ENCODE data around the gene FOXM1. TPM values are rescaled to one million over a fixed set of nuclear protein-coding genes. Genes with fewer than 3 reads are reported as not detected.

FOXM1 gene
- total RNA-seq, 1 experiment from 2014 or later, result 200 TPM

GRCh38 chr12:2832550-2833127 is 44.3 kb downstream of the FOXM1 start:
- no peak overlapping the region for H3K27ac ChIP-seq (ENCODE audit: low read depth, low read length, poor library complexity, severe bottlenecking)
- CTCF ChIA-PET, result no interaction called here
- TF ChIP-seq EZH2 (IDR thresholded peaks at IDR 0.05; ENCODE audit: borderline replicate concordance, low read depth, low read length, poor library complexity, severe bottlenecking) (no peak), CTCF (conservative IDR thresholded peaks at IDR 0.05; ENCODE audit: low read depth, low read length) (no peak)
- intact Hi-C loops (cut with micrococcal nuclease; ENCODE audit: unreplicated experiment), result no loop called here
- no peak for DNase-seq (ENCODE audit: low spot score)
- H3K27me3 ChIP-seq (replicated peaks; ENCODE audit: insufficient read depth, low read depth, low read length, poor library complexity), result no peaks in the 10 kb centered on the region
- POLR2A ChIA-PET (ENCODE audit: low non-redundant PET), result no interaction called here
- H3K4me1 ChIP-seq (ENCODE audit: insufficient read depth, low read length, poor library complexity, severe bottlenecking), result peaks cover 16% of the 10 kb centered on the region
- BruUV-seq (replicated peaks), result no TSS peak
- H3K36me3 ChIP-seq (ENCODE audit: insufficient read depth, low read length, poor library complexity, severe bottlenecking), result no peaks in the 10 kb centered on the region
- H3K4me3 ChIP-seq (ENCODE audit: low read depth, low read length, poor library complexity, severe bottlenecking), result no peak overlapping the region
- H3K9me3 ChIP-seq (ENCODE audit: low read depth, low read length, poor library complexity, severe bottlenecking), result no peaks in the 10 kb centered on the region

GRCh38 chr12:2829275-2829674 is 47.7 kb downstream of the FOXM1 start:
- ChIA-PET CTCF (no interaction called here), POLR2A (ENCODE audit: low non-redundant PET) (interaction anchor here (0.7 kb wide), 1 partner anchor 95 kb away, joined by 3 read pairs; no protein-coding TSS in a partner anchor)
- intact Hi-C loops (cut with micrococcal nuclease; ENCODE audit: unreplicated experiment), result no loop called here
- peaks cover 2% of the 10 kb centered on the region for H3K36me3 ChIP-seq (ENCODE audit: insufficient read depth, low read length, poor library complexity, severe bottlenecking)
- H3K27me3 ChIP-seq (replicated peaks; ENCODE audit: insufficient read depth, low read depth, low read length, poor library complexity), result no peaks in the 10 kb centered on the region
- no peak overlapping the region for H3K27ac ChIP-seq (ENCODE audit: low read depth, low read length, poor library complexity, severe bottlenecking)
- no peak for TF ChIP-seq CTCF (conservative IDR thresholded peaks at IDR 0.05; ENCODE audit: low read depth, low read length)
- no peak for TF ChIP-seq EZH2 (IDR thresholded peaks at IDR 0.05; ENCODE audit: borderline replicate concordance, low read depth, low read length, poor library complexity, severe bottlenecking)
- H3K9me3 ChIP-seq (ENCODE audit: low read depth, low read length, poor library complexity, severe bottlenecking), result no peaks in the 10 kb centered on the region
- no peak for DNase-seq (ENCODE audit: low spot score)
- H3K4me1 ChIP-seq (ENCODE audit: insufficient read depth, low read length, poor library complexity, severe bottlenecking), result peaks cover 11% of the 10 kb centered on the region
- no TSS peak for BruUV-seq (replicated peaks)
- no peak overlapping the region for H3K4me3 ChIP-seq (ENCODE audit: low read depth, low read length, poor library complexity, severe bottlenecking)

- H3K27me3 ChIP-seq (replicated peaks; ENCODE audit: insufficient read depth, low read depth, low read length, poor library complexity), result no peaks in the 10 kb centered on the region
- ChIA-PET POLR2A (ENCODE audit: low non-redundant PET) (no interaction called here), CTCF (no interaction called here)
- peaks cover 16% of the 10 kb centered on the region for H3K36me3 ChIP-seq (ENCODE audit: insufficient read depth, low read length, poor library complexity, severe bottlenecking)
- no peak for TF ChIP-seq CTCF (conservative IDR thresholded peaks at IDR 0.05; ENCODE audit: low read depth, low read length)
- H3K27ac ChIP-seq (ENCODE audit: low read depth, low read length, poor library complexity, severe bottlenecking), result no peak overlapping the region
- no peaks in the 10 kb centered on the region for H3K4me1 ChIP-seq (ENCODE audit: insufficient read depth, low read length, poor library complexity, severe bottlenecking)
- DNase-seq (ENCODE audit: low spot score), result no peak
- no peak overlapping the region for H3K4me3 ChIP-seq (ENCODE audit: low read depth, low read length, poor library complexity, severe bottlenecking)
- BruUV-seq (replicated peaks), result no TSS peak
- H3K9me3 ChIP-seq (ENCODE audit: low read depth, low read length, poor library complexity, severe bottlenecking), result no peaks in the 10 kb centered on the region
- intact Hi-C loops (cut with micrococcal nuclease; ENCODE audit: unreplicated experiment), result no loop called here
These were observed 50.1 kb downstream of the FOXM1 start for GRCh38 chr12:2826721-2827515.

All from A673 (cell line).